ENCODE results near the gene ABLIM3. TPM values are rescaled to one million over a fixed set of nuclear protein-coding genes. Genes with fewer than 3 reads are reported as not detected.

Gene ABLIM3
- polyA plus RNA-seq (2012; rRNA removed): 5.2 and 5.9 TPM in 2 replicates
- 3.8 and 4.6 TPM in 2 replicates for polyA plus RNA-seq (2012; cell fraction: cytosol; rRNA removed)
- polyA plus RNA-seq (2012; cell fraction: nucleus; rRNA removed): 13.9 and 14.0 TPM in 2 replicates

- POLR2A ChIA-PET: no interaction called here
- H3K9me2 ChIP-seq: no peaks in the 10 kb centered on the region
- peak; percentile 94 for DNase-seq
These were observed at the start of gene ABLIM3 for GRCh38 chr5:149141224-149141956. Gene ABLIM3, plus strand, starts transcription at chr5:149141493. Its CDS starts 603 bp downstream, at chr5:149142096.

More at GRCh38 chr5:149141224-149141956, at the start of gene ABLIM3:
- Histone ChIP-seq H3F3A (replicated peaks; ENCODE audit: insufficient read depth) (peaks cover 11% of the 10 kb centered on the region), H3K27me3 (ENCODE audit: insufficient read depth) (no peaks in the 10 kb centered on the region), H2AFZ (ENCODE audit: low read depth) (peak within 1 kb of the TSS; percentile 96), H3K9me3 (no peaks in the 10 kb centered on the region), H3K4me1 (ENCODE audit: control insufficient read depth in 1 of 2, insufficient read depth in 2 of 2, low read depth in 1 of 2, low read length in 1 of 2) (peaks cover 2 to 13% of the 10 kb centered on the region in 2 experiments; a peak in 3 of 4 replicates), H3K27ac (ENCODE audit: low read depth in 2 of 2, low read length in 1 of 2) (peak within 1 kb of the TSS in 1 of 2 experiments; percentile 40; a peak in 2 of 4 replicates), H3K9ac (peak within 1 kb of the TSS; percentile 78), H3K4me2 (peak within 1 kb of the TSS; percentile 87), H3K79me2 (ENCODE audit: insufficient read depth) (peaks cover 23% of the 10 kb centered on the region), H3K4me3 (ENCODE audit: low read depth in 2 of 2, low read length in 1 of 2) (peak within 1 kb of the TSS; percentile 69 to 87), H4K20me1 (ENCODE audit: insufficient read depth) (no peaks in the 10 kb centered on the region), H3K36me3 (replicated peaks in 1 of 2; ENCODE audit: control insufficient read depth in 1 of 2, insufficient read depth in 2 of 2, low read length in 1 of 2) (peaks cover 0 to under 1% of the 10 kb centered on the region in 2 experiments)
- TF ChIP-seq USF1 (IDR thresholded peaks at IDR 0.05; ENCODE audit: borderline replicate concordance, low read depth): no peak
- TF ChIP-seq EP300 (IDR thresholded peaks at IDR 0.05; ENCODE audit: borderline replicate concordance in 1 of 2, low read depth in 1 of 2, low read length in 1 of 2): no peak
- peak; percentile 85 for TF ChIP-seq CTCF (IDR thresholded peaks at IDR 0.05)
- TF ChIP-seq, protein P1, sequence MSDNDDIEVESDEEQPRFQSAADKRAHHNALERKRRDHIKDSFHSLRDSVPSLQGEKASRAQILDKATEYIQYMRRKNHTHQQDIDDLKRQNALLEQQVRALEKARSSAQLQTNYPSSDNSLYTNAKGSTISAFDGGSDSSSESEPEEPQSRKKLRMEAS (IDR thresholded peaks at IDR 0.05; ENCODE audit: low read depth): peak; percentile 99
- 0 out of 2 replicates have a peak, but pooled peaks have one; percentile 20 for TF ChIP-seq MXI1 (IDR thresholded peaks at IDR 0.05; ENCODE audit: low read depth, low read length)
- no peak for TF ChIP-seq IRF3 (IDR thresholded peaks at IDR 0.05; ENCODE audit: low read depth, low read length)
- TF ChIP-seq YY1 (IDR thresholded peaks at IDR 0.05; ENCODE audit: low read depth): peak; percentile 72
- TF ChIP-seq SMC3 (IDR thresholded peaks at IDR 0.05; ENCODE audit: low read depth, low read length): peak; percentile 78
- no peak for TF ChIP-seq TCF12 (IDR thresholded peaks at IDR 0.05)
- TF ChIP-seq, protein P2, sequence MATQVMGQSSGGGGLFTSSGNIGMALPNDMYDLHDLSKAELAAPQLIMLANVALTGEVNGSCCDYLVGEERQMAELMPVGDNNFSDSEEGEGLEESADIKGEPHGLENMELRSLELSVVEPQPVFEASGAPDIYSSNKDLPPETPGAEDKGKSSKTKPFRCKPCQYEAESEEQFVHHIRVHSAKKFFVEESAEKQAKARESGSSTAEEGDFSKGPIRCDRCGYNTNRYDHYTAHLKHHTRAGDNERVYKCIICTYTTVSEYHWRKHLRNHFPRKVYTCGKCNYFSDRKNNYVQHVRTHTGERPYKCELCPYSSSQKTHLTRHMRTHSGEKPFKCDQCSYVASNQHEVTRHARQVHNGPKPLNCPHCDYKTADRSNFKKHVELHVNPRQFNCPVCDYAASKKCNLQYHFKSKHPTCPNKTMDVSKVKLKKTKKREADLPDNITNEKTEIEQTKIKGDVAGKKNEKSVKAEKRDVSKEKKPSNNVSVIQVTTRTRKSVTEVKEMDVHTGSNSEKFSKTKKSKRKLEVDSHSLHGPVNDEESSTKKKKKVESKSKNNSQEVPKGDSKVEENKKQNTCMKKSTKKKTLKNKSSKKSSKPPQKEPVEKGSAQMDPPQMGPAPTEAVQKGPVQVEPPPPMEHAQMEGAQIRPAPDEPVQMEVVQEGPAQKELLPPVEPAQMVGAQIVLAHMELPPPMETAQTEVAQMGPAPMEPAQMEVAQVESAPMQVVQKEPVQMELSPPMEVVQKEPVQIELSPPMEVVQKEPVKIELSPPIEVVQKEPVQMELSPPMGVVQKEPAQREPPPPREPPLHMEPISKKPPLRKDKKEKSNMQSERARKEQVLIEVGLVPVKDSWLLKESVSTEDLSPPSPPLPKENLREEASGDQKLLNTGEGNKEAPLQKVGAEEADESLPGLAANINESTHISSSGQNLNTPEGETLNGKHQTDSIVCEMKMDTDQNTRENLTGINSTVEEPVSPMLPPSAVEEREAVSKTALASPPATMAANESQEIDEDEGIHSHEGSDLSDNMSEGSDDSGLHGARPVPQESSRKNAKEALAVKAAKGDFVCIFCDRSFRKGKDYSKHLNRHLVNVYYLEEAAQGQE (IDR thresholded peaks at IDR 0.05; ENCODE audit: low read depth, low read length): 0 out of 2 replicates have a peak, but pooled peaks have one; percentile 10
- no peak for TF ChIP-seq NRF1 (IDR thresholded peaks at IDR 0.05; ENCODE audit: low read depth, low read length)
- no peak for TF ChIP-seq NFIC (IDR thresholded peaks at IDR 0.05; ENCODE audit: borderline replicate concordance)
- no peak for TF ChIP-seq ELF1 (IDR thresholded peaks at IDR 0.05)
- TF ChIP-seq RAD21 (IDR thresholded peaks at IDR 0.05; ENCODE audit: low read length): peak; percentile 55
- CTCF ChIA-PET: interaction anchor here (0.6 to 2.6 kb wide), 43 partner anchors 9 to 836 kb away, joined by 3 to 26 read pairs (median 5); no protein-coding TSS in a partner anchor
- 33% methylated on average over 17 of the region's 54 CpGs for WGBS (ENCODE audit: low lambda C conversion rate)
